Adipocyte (in vitro differentiated cells): ENCODE measurements around the gene WNK2.

Experiments
- DNase-seq: peaks from one replicate; pipeline ENCODE4 v3.0.0-alpha.2; 2015; ENCODE audit warnings: low read depth
- H3K27me3 ChIP-seq: replicated peaks from 2 replicates; pipeline ENCODE4 v1.7.0; 2013; ENCODE audit warnings: mild to moderate bottlenecking, low read length, moderate library complexity; ENCODE audit not compliant: control insufficient read depth, insufficient read depth
- H3K36me3 ChIP-seq: 2 replicates; pipeline ENCODE4 v1.7.0; 2013; ENCODE audit warnings: low read length, mild to moderate bottlenecking, moderate library complexity; ENCODE audit not compliant: control insufficient read depth, insufficient read depth, severe bottlenecking
- H3K4me1 ChIP-seq: 2 replicates; pipeline ENCODE4 v1.7.0; 2013; ENCODE audit warnings: mild to moderate bottlenecking, low read length, moderate library complexity; ENCODE audit not compliant: control insufficient read depth, insufficient read depth
- H3K4me3 ChIP-seq: 2 replicates; pipeline ENCODE4 v1.7.0; 2013; ENCODE audit warnings: mild to moderate bottlenecking, low read length, moderate library complexity
- H3K9ac ChIP-seq: 2 replicates; pipeline ENCODE4 v1.7.0; 2013; ENCODE audit warnings: mild to moderate bottlenecking, low read length, moderate library complexity
- H3K9me3 ChIP-seq: 2 replicates; pipeline ENCODE4 v1.7.0; 2013; ENCODE audit warnings: mild to moderate bottlenecking, low read length, moderate library complexity; ENCODE audit not compliant: control insufficient read depth

WNK2 gene

DNA sequence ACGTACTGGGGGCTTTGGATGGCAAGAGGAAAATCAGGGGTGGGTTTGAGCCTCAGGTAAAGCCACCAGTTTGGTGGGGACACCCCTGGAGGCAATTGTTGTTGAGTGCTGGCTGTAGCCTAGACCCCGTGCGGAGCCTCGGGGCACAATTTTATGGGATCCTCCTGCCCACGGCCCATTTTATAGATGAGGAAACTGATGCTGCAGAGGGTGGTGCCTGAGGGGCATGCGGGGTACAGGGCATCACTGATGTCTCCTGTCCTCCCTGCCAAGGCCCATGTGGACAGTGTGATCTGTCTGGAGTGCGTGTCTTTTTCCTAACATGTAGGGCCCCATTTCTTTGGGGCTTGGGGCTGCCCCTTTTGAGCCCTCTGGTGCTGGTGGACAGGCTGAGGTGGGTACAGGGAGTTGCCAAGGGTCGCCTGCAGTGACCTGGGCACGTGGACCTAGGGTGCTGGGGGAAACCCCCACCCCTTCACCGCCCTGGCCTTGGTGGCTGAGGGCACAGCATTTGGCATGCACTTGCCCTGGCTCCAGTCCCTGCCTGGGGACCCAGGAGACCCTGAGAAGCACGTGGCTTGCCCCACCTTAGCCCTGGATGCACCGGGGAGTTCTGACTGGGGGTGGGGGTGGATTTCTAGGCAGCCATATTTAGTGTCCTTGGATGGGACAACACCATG, 22.1 kb downstream of the WNK2 start:
- Histone ChIP-seq H3K27me3 (peaks cover 7% of the 10 kb centered on the region), H3K9me3 (no peaks in the 10 kb centered on the region), H3K36me3 (no peaks in the 10 kb centered on the region), H3K4me3 (no peak overlapping the region), H3K4me1 (peaks cover 20% of the 10 kb centered on the region), H3K9ac (no peak overlapping the region)
- DNase-seq: no peak

DNA sequence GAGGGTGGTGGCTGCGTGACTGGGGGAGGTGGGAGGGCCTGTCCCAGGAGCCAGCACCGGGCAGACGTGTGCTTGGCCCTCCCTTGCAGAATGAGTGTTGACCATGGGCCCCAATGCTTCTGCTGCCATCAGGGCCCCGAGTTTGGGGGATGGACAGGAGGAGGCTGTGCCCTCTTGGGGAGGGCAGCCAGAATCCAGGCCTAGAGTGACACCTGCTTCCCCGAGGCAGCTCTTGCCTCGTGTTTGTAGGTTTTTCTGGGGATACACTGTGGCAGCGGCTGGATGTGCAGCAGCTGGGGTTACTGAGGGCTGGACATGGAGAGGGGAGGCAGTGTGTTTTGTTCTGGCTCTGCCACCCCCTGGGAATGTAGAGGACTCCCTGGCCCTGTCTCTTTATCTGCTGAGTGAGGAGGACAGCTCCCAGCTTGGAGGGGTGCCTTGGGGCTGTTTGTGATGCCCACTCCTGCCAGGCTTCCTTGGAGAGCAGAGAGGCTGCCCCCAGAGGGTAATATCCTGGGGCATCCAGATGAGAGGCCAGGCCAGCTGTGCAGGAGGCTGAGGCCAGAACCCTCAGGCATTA, 22.7 kb downstream of the WNK2 start:
- Histone ChIP-seq H3K9ac (no peak overlapping the region), H3K27me3 (peaks cover 5% of the 10 kb centered on the region), H3K9me3 (no peaks in the 10 kb centered on the region), H3K4me1 (peaks cover 20% of the 10 kb centered on the region), H3K36me3 (no peaks in the 10 kb centered on the region), H3K4me3 (no peak overlapping the region)
- no peak for DNase-seq

- Histone ChIP-seq H3K4me3 (peak overlapping the region; percentile 37), H3K9me3 (no peaks in the 10 kb centered on the region), H3K36me3 (no peaks in the 10 kb centered on the region), H3K27me3 (peaks cover 4% of the 10 kb centered on the region), H3K9ac (peak overlapping the region; percentile 37), H3K4me1 (peaks cover 20% of the 10 kb centered on the region)
- peak; percentile 79 for DNase-seq
Observed at GRCh38 chr9:93207326-93207814, 23.4 kb downstream of the WNK2 start.

- no peaks in the 10 kb centered on the region for H3K36me3 ChIP-seq
- H3K27me3 ChIP-seq: peaks cover 4% of the 10 kb centered on the region
- peaks cover 20% of the 10 kb centered on the region for H3K4me1 ChIP-seq
- H3K9me3 ChIP-seq: no peaks in the 10 kb centered on the region
- H3K9ac ChIP-seq: peak overlapping the region; percentile 37
- peak overlapping the region; percentile 37 for H3K4me3 ChIP-seq
- DNase-seq: no peak
Observed at GRCh38 chr9:93207860-93208734, 24.2 kb downstream of the WNK2 start.

GRCh38 chr9:93209097-93209496, 25.2 kb downstream of the WNK2 start:
- Histone ChIP-seq H3K9ac (no peak overlapping the region), H3K9me3 (peaks cover 2% of the 10 kb centered on the region), H3K27me3 (peaks cover 2% of the 10 kb centered on the region), H3K36me3 (no peaks in the 10 kb centered on the region), H3K4me1 (peaks cover 20% of the 10 kb centered on the region), H3K4me3 (no peak overlapping the region)
- no peak for DNase-seq

GRCh38 chr9:93209576-93210323, 25.8 kb downstream of the WNK2 start:
- no peak overlapping the region for H3K9ac ChIP-seq
- H3K9me3 ChIP-seq: peaks cover 2% of the 10 kb centered on the region
- peaks cover 20% of the 10 kb centered on the region for H3K4me1 ChIP-seq
- H3K36me3 ChIP-seq: no peaks in the 10 kb centered on the region
- no peak overlapping the region for H3K4me3 ChIP-seq
- DNase-seq: no peak
- H3K27me3 ChIP-seq: no peaks in the 10 kb centered on the region

GRCh38 chr9:93210324-93210973, 26.5 kb downstream of the WNK2 start:
- no peak overlapping the region for H3K9ac ChIP-seq
- no peaks in the 10 kb centered on the region for H3K27me3 ChIP-seq
- no peaks in the 10 kb centered on the region for H3K36me3 ChIP-seq
- H3K9me3 ChIP-seq: peaks cover 7% of the 10 kb centered on the region
- H3K4me1 ChIP-seq: peaks cover 16% of the 10 kb centered on the region
- H3K4me3 ChIP-seq: no peak overlapping the region
- DNase-seq: no peak

DNA sequence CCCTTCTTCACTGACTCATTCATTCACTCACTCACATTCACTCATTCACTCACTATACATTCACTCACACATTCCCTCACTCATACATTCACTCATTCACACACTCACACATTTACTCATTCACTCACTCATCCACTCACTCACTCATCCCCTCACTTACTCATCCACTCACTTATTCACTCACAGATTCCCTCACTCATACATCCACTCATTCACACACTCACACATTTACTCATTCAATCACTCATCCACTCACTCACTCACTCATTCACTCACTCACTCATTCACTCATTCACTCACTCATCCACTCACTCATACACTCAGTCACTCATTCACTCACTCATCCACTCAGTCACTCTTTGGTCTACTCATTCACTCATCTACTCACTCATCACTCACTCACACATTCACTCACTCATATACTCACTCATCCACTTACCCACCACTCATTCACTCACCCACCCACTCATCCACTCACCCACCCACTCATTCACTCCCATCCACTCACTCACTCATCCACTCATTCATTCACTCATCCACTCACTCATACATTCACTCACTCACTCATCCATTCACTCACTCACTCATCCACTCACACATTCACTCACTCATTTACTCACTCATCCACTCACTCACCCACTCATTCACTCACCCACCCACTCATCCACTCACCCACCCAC, 27.2 kb downstream of the WNK2 start:
- Histone ChIP-seq H3K4me1 (peaks cover 13% of the 10 kb centered on the region), H3K9ac (no peak overlapping the region)
- DNase-seq: no peak

DNA sequence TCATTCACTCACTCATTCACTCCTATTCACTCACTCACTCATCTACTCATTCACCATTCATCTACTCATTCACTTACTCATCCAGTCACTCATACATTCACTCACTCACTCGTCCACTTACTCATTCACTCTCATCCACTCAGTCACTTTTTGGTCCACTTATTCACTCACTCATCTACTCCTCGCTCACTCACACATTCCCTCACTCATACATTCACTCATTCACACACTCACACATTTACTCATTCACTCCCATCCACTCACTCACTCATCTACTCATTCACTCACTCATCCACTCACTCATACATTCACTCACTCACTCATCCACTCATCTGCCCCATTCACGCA, 27.7 kb downstream of the WNK2 start:
- Histone ChIP-seq H3K36me3 (no peaks in the 10 kb centered on the region), H3K27me3 (no peaks in the 10 kb centered on the region), H3K4me1 (peaks cover 13% of the 10 kb centered on the region), H3K4me3 (no peak overlapping the region), H3K9ac (no peak overlapping the region), H3K9me3 (peaks cover 15% of the 10 kb centered on the region)
- no peak for DNase-seq

More for the DNA sequence above, 27.2 kb downstream of the WNK2 start:
- Histone ChIP-seq H3K9me3 (peaks cover 13% of the 10 kb centered on the region), H3K36me3 (no peaks in the 10 kb centered on the region), H3K4me3 (no peak overlapping the region), H3K27me3 (no peaks in the 10 kb centered on the region)

DNA sequence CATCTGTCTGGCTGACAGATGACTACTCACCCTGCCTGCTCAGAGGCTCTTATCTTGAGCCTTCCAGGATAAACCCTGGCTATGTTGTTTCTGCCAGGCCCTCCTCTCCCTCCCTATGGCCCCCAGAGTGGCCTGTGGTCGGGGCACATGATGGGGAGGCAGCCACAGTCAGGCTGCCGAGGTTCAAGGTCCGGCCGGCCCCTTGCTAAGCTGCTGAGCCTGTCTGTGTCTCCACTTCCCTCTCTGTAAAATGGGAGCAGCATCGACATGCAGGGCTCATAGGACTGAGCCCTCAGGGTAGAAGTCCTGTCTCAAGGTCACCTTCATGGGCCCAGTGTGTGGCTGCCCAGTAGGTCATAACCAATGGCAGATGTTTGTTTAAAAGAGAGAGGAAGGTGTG, 28.5 kb downstream of the WNK2 start:
- Histone ChIP-seq H3K9me3 (peaks cover 15% of the 10 kb centered on the region), H3K4me3 (no peak overlapping the region), H3K9ac (no peak overlapping the region), H3K27me3 (no peaks in the 10 kb centered on the region), H3K36me3 (no peaks in the 10 kb centered on the region), H3K4me1 (peaks cover 8% of the 10 kb centered on the region)
- DNase-seq: no peak
